ENCODE results near the gene GPR63. TPM values are rescaled to one million over a fixed set of nuclear protein-coding genes. Genes with fewer than 3 reads are reported as not detected.

GPR63 gene
- total and polyA plus RNA-seq, 7 experiments from 2014 or later, result 0.20 to 3.1 (median 0.36) TPM; not detected in 1

DNA sequence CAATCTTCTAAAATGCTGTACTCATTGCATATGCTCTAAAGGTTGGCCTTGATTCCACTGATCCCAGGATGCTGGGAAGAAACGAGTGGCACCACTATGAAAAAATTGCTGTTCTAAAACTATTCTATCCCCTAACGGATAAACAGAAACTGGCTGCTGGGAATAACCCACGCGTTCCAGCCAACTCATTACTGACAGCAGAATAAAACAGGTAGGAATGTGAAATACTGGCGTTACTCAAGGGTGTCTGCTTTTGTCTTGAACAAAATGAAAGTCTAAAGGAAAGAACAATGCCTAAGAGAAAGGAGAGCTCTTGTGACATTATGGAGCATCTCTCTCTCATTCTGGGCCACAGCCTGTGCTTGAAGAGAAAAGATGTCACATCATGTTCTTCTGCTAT lies 26.1 kb downstream of the GPR63 start:
- POLR2A ChIA-PET, result no interaction called here
- peaks cover 0 to 22% (median 15%) of the 10 kb centered on the region in 5 donors for H3K27me3 Mint-ChIP-seq
- no peak overlapping the region for H3K27ac Mint-ChIP-seq
- no peak for ATAC-seq
- Histone ChIP-seq H3K36me3 (ENCODE audit: control insufficient read depth in 2 of 3, insufficient read depth in 3 of 3, low read length in 3 of 3) (no peaks in the 10 kb centered on the region), H3K4me3 (ENCODE audit: low read length) (no peak overlapping the region), H3K9me3 (ENCODE audit: control insufficient read depth in 2 of 3, low read length in 3 of 3) (no peaks in the 10 kb centered on the region), H3K27ac (ENCODE audit: low read depth, low read length) (no peak overlapping the region), H3K4me1 (ENCODE audit: control insufficient read depth in 2 of 2, insufficient read depth in 2 of 2, low read length in 2 of 2) (no peaks in the 10 kb centered on the region), H3K27me3 (ENCODE audit: control insufficient read depth in 2 of 2, insufficient read depth in 2 of 2, low read length in 2 of 2) (no peaks in the 10 kb centered on the region)
- no peaks in the 10 kb centered on the region for H3K9me3 Mint-ChIP-seq
- H3K36me3 Mint-ChIP-seq, result no peaks in the 10 kb centered on the region
- no peak overlapping the region for H3K4me3 Mint-ChIP-seq
- no peak for DNase-seq
- peaks cover 0 to 7% (median 4%) of the 10 kb centered on the region in 7 donors for H3K4me1 Mint-ChIP-seq
- CTCF ChIA-PET, result no interaction called here
- intact Hi-C loops (cut with micrococcal nuclease), result no loop called here

- no peak for DNase-seq
- H3K4me3 Mint-ChIP-seq, result no peak overlapping the region
- H3K36me3 Mint-ChIP-seq, result no peaks in the 10 kb centered on the region
- CTCF ChIA-PET, result no interaction called here
- Histone ChIP-seq H3K9me3 (ENCODE audit: control insufficient read depth in 2 of 3, low read length in 3 of 3) (no peaks in the 10 kb centered on the region), H3K27me3 (ENCODE audit: control insufficient read depth in 2 of 2, insufficient read depth in 2 of 2, low read length in 2 of 2) (no peaks in the 10 kb centered on the region), H3K36me3 (ENCODE audit: control insufficient read depth in 2 of 3, insufficient read depth in 3 of 3, low read length in 3 of 3) (no peaks in the 10 kb centered on the region), H3K4me1 (ENCODE audit: control insufficient read depth in 2 of 2, insufficient read depth in 2 of 2, low read length in 2 of 2) (no peaks in the 10 kb centered on the region), H3K4me3 (ENCODE audit: low read length) (no peak overlapping the region), H3K27ac (ENCODE audit: low read depth, low read length) (no peak overlapping the region)
- peaks cover 0 to 7% (median 4%) of the 10 kb centered on the region in 7 donors for H3K4me1 Mint-ChIP-seq
- H3K9me3 Mint-ChIP-seq, result no peaks in the 10 kb centered on the region
- intact Hi-C loops (cut with micrococcal nuclease), result no loop called here
- POLR2A ChIA-PET, result no interaction called here
- H3K27ac Mint-ChIP-seq, result no peak overlapping the region
- H3K27me3 Mint-ChIP-seq, result peaks cover 0 to 12% (median 4%) of the 10 kb centered on the region in 5 donors
- ATAC-seq, result no peak
These were observed 28.2 kb downstream of the GPR63 start for GRCh38 chr6:96809119-96809518.

- peaks cover 0 to 6% (median 0%) of the 10 kb centered on the region in 5 donors for H3K36me3 Mint-ChIP-seq
- no peaks in the 10 kb centered on the region for H3K9me3 ChIP-seq (ENCODE audit: control insufficient read depth in 2 of 3, low read length in 3 of 3)
- H3K4me3 ChIP-seq (ENCODE audit: low read length), result no peak overlapping the region
- no peak for ATAC-seq
- H3K4me3 Mint-ChIP-seq, result no peak overlapping the region
- intact Hi-C loops (cut with micrococcal nuclease), result no loop called here
- no peaks in the 10 kb centered on the region for H3K36me3 ChIP-seq (ENCODE audit: control insufficient read depth in 2 of 3, insufficient read depth in 3 of 3, low read length in 3 of 3)
- H3K4me1 ChIP-seq (ENCODE audit: control insufficient read depth in 2 of 2, insufficient read depth in 2 of 2, low read length in 2 of 2), result no peaks in the 10 kb centered on the region
- no peaks in the 10 kb centered on the region for H3K9me3 Mint-ChIP-seq
- no peak overlapping the region for H3K27ac ChIP-seq (ENCODE audit: low read depth, low read length)
- H3K27me3 ChIP-seq (ENCODE audit: control insufficient read depth in 2 of 2, insufficient read depth in 2 of 2, low read length in 2 of 2), result no peaks in the 10 kb centered on the region
- POLR2A ChIA-PET, result no interaction called here
- peaks cover 0 to 4% (median 0%) of the 10 kb centered on the region in 5 donors for H3K27me3 Mint-ChIP-seq
- H3K4me1 Mint-ChIP-seq, result no peaks in the 10 kb centered on the region
- no peak for DNase-seq
- CTCF ChIA-PET, result interaction anchor here (0.7 kb wide), 1 partner anchor 55 kb away, joined by 4 read pairs; no protein-coding TSS in a partner anchor
- no peak overlapping the region for H3K27ac Mint-ChIP-seq
These were observed 34.2 kb downstream of the GPR63 start for GRCh38 chr6:96803106-96803481.

DNA sequence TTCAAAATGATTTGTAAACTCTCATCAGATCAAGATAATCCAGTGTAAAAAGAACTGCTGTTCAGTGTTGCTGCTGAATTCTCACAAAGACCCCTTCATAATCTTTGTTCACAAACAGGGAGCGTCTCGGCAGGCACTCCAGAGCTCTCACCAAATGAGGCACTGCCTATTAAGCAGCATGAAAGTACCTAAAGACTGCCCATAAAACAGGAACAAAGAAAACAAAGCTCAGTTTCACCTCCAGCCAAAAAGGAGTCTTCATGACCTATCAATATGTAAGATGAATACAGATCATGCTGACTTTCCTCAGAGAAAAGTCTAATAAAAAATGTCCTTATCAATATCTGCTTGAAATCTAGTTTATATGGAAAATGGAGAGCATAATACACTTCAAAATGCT lies 41.8 kb downstream of the GPR63 start:
- no peak for ATAC-seq
- H3K36me3 Mint-ChIP-seq, result peaks cover 0 to 6% (median 0%) of the 10 kb centered on the region in 5 donors

DNA sequence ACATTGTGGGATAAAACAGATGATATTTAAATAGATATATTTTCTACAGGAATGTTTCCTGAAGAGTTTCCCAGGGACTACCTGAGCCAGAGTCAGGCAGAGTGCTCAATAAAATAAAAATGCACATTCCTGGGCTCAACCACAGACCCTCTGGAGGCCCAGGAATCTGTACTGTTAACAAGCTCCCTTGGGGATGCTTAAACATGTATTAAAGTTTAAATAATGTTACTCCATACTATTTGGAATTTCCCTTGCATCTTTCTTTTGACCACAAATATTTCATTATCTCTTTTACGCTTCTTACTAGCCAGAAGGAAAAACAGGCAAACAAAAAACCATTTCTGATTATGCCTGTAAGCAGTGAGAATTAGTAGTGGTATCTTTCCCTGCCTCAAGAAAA lies 42.3 kb downstream of the GPR63 start:
- Mint-ChIP-seq H3K9me3 (peaks cover 0 to 2% (median 0%) of the 10 kb centered on the region in 11 donors), H3K4me1 (no peaks in the 10 kb centered on the region), H3K4me3 (no peak overlapping the region), H3K27ac (no peak overlapping the region), H3K36me3 (peaks cover 0 to 6% (median 0%) of the 10 kb centered on the region in 5 donors), H3K27me3 (peaks cover 0 to 5% (median 0%) of the 10 kb centered on the region in 5 donors)
- H3K36me3 ChIP-seq (ENCODE audit: control insufficient read depth in 2 of 3, insufficient read depth in 3 of 3, low read length in 3 of 3), result no peaks in the 10 kb centered on the region
- no peaks in the 10 kb centered on the region for H3K4me1 ChIP-seq (ENCODE audit: control insufficient read depth in 2 of 2, insufficient read depth in 2 of 2, low read length in 2 of 2)
- POLR2A ChIA-PET, result no interaction called here
- no peak overlapping the region for H3K4me3 ChIP-seq (ENCODE audit: low read length)
- intact Hi-C loops (cut with micrococcal nuclease), result no loop called here
- H3K27ac ChIP-seq (ENCODE audit: low read depth, low read length), result no peak overlapping the region
- ATAC-seq, result no peak
- no peaks in the 10 kb centered on the region for H3K27me3 ChIP-seq (ENCODE audit: control insufficient read depth in 2 of 2, insufficient read depth in 2 of 2, low read length in 2 of 2)
- H3K9me3 ChIP-seq (ENCODE audit: control insufficient read depth in 2 of 3, low read length in 3 of 3), result no peaks in the 10 kb centered on the region
- no peak for DNase-seq
- CTCF ChIA-PET, result no interaction called here

More for the DNA sequence above, 41.8 kb downstream of the GPR63 start:
- H3K27ac ChIP-seq (ENCODE audit: low read depth, low read length), result no peak overlapping the region
- H3K4me1 ChIP-seq (ENCODE audit: control insufficient read depth in 2 of 2, insufficient read depth in 2 of 2, low read length in 2 of 2), result no peaks in the 10 kb centered on the region
- Mint-ChIP-seq H3K4me3 (no peak overlapping the region), H3K4me1 (no peaks in the 10 kb centered on the region), H3K27me3 (peaks cover 0 to 5% (median 0%) of the 10 kb centered on the region in 5 donors), H3K9me3 (peaks cover 0 to 2% (median 0%) of the 10 kb centered on the region in 11 donors), H3K27ac (no peak overlapping the region)
- no peak for DNase-seq
- no peaks in the 10 kb centered on the region for H3K9me3 ChIP-seq (ENCODE audit: control insufficient read depth in 2 of 3, low read length in 3 of 3)
- POLR2A ChIA-PET, result no interaction called here
- H3K4me3 ChIP-seq (ENCODE audit: low read length), result no peak overlapping the region
- H3K36me3 ChIP-seq (ENCODE audit: control insufficient read depth in 2 of 3, insufficient read depth in 3 of 3, low read length in 3 of 3), result no peaks in the 10 kb centered on the region
- intact Hi-C loops (cut with micrococcal nuclease), result no loop called here
- H3K27me3 ChIP-seq (ENCODE audit: control insufficient read depth in 2 of 2, insufficient read depth in 2 of 2, low read length in 2 of 2), result no peaks in the 10 kb centered on the region
- CTCF ChIA-PET, result no interaction called here

DNA sequence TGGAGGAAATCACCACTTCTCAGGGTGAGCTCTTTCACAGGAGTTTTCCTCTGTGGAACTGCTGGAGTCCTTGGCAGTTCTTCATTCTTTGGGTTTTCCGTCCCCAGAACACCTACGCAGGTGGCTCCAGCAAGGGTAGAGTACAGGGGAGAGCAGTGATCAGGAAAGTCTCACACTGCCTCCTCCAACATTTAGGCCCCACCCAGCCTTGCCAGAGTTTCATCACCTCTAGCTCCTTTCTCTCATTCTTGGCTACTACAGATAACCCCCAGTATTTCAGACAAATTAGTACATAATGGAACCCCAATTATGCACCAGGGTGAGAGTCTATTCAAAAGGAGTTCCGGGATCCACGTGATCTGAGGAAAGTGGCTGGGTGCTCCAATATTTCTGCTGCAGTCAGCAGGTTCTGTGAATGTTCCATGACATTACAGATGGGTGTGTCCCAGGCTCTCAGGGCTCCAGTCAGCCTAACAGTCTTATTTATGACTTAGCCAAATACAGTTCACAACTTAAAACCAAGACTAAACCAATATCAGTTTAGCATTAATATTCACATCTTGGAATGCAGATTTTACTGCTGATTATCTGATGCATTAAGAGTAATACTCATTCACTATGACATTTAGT lies 44.6 kb downstream of the GPR63 start:
- DNase-seq (no peak), ATAC-seq (no peak)
- Mint-ChIP-seq H3K27ac (no peak overlapping the region), H3K36me3 (no peaks in the 10 kb centered on the region), H3K4me3 (no peak overlapping the region), H3K9me3 (peaks cover 0 to 2% (median 0%) of the 10 kb centered on the region in 11 donors), H3K4me1 (no peaks in the 10 kb centered on the region), H3K27me3 (peaks cover 0 to 10% (median 5%) of the 10 kb centered on the region in 5 donors)
- Histone ChIP-seq H3K36me3 (ENCODE audit: control insufficient read depth in 2 of 3, insufficient read depth in 3 of 3, low read length in 3 of 3) (no peaks in the 10 kb centered on the region), H3K4me3 (ENCODE audit: low read length) (no peak overlapping the region), H3K27ac (ENCODE audit: low read depth, low read length) (no peak overlapping the region), H3K4me1 (ENCODE audit: control insufficient read depth in 2 of 2, insufficient read depth in 2 of 2, low read length in 2 of 2) (no peaks in the 10 kb centered on the region), H3K27me3 (ENCODE audit: control insufficient read depth in 2 of 2, insufficient read depth in 2 of 2, low read length in 2 of 2) (no peaks in the 10 kb centered on the region), H3K9me3 (ENCODE audit: control insufficient read depth in 2 of 3, low read length in 3 of 3) (no peaks in the 10 kb centered on the region)
- POLR2A ChIA-PET, result no interaction called here
- intact Hi-C loops (cut with micrococcal nuclease), result no loop called here
- CTCF ChIA-PET, result no interaction called here

DNA sequence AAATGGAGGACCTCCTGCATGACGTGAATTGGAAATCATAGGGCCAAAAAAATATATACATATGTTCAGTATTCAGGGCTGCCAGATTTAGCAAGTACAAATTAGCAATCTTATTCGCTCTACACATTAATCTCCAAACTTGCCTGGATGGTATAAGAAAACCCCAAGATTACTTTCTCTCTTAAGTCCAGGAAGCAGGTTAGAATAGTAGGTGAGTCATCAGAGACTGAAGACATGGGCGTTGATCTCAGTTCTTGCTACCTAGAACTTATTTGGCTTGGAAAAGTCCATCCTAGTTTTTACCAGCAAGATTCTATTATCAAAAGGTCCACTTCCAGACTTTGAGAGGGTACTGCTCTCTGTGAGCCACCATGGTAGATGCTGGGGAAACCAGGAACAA lies 47.4 kb downstream of the GPR63 start:
- no peaks in the 10 kb centered on the region for H3K36me3 Mint-ChIP-seq
- peaks cover 0 to 2% (median 0%) of the 10 kb centered on the region in 11 donors for H3K9me3 Mint-ChIP-seq
- H3K4me3 Mint-ChIP-seq, result no peak overlapping the region
- CTCF ChIA-PET, result no interaction called here
- Histone ChIP-seq H3K4me3 (ENCODE audit: low read length) (no peak overlapping the region), H3K36me3 (ENCODE audit: control insufficient read depth in 2 of 3, insufficient read depth in 3 of 3, low read length in 3 of 3) (no peaks in the 10 kb centered on the region), H3K27ac (ENCODE audit: low read depth, low read length) (no peak overlapping the region), H3K27me3 (ENCODE audit: control insufficient read depth in 2 of 2, insufficient read depth in 2 of 2, low read length in 2 of 2) (no peaks in the 10 kb centered on the region), H3K9me3 (ENCODE audit: control insufficient read depth in 2 of 3, low read length in 3 of 3) (no peaks in the 10 kb centered on the region), H3K4me1 (ENCODE audit: control insufficient read depth in 2 of 2, insufficient read depth in 2 of 2, low read length in 2 of 2) (no peaks in the 10 kb centered on the region)
- peaks cover 0 to 7% (median 5%) of the 10 kb centered on the region in 5 donors for H3K27me3 Mint-ChIP-seq
- no peaks in the 10 kb centered on the region for H3K4me1 Mint-ChIP-seq
- intact Hi-C loops (cut with micrococcal nuclease), result no loop called here
- no peak for ATAC-seq
- H3K27ac Mint-ChIP-seq, result no peak overlapping the region
- DNase-seq, result no peak
- POLR2A ChIA-PET, result no interaction called here

All from naive thymus-derived CD4-positive, alpha-beta T cell (primary cell).